Prostate gland (tissue), 2 donors: ENCODE results near the gene LMTK2.

ENCODE experiments used
- POLR2AphosphoS5 ChIP-seq: sonication (generic); formaldehyde crosslinking; IDR thresholded peaks from one replicate; pipeline ENCODE4 v1.6.1; 2017; ENCODE audit warnings: antibody characterized with exemption
- TF ChIP-seq, protein P1 (sequence below), 4 experiments: fragments of 200-600 bp in 2 of 4; fragments of 450-650 bp in 2 of 4; sonication (generic) in 2 of 4; IDR thresholded peaks; 1 replicate in 3 of 4; 2 replicates in 1 of 4; pipeline ENCODE4 v1.5.1; 2016 to 2019; ENCODE audit warnings: antibody characterized with exemption in 4 of 4, mild to moderate bottlenecking in 2 of 4, moderate library complexity in 2 of 4

DNA sequence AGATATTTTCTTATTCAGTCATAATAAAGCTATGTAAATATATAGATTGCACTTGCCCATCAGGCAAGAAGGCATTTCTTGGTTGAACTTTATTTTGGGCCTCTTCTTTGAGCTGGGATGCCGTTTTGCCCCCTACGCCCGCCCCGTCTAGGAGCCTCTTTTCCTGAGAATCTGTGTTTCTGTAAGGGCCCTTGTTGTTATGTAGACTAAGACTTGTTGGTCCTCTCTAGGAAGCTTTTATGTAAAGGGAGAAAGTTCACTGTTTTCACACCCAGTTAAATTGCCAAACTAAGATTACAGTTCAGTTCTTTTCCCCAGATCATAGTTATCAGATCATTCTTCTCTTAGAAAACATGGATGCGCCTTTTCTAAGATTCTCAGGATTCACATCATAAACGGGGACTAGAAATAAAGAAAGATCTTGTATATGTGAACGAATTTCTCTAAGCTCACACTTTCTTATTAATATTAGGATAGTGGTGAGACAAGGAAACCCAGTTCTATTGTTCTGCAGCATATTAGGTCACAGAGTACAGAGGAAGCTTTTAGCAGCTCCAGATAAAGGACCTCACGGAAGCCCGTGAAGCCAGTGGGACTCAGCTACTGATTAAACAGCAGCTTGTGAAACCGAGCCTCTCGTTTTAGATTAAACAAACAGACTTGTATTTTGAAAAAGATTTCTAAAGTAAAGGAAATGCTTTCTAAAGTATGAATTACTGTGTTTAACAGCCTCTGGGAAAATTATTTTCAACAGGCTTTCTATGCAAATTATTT, 3.8 kb downstream of the LMTK2 start:
- TF ChIP-seq, protein P1, sequence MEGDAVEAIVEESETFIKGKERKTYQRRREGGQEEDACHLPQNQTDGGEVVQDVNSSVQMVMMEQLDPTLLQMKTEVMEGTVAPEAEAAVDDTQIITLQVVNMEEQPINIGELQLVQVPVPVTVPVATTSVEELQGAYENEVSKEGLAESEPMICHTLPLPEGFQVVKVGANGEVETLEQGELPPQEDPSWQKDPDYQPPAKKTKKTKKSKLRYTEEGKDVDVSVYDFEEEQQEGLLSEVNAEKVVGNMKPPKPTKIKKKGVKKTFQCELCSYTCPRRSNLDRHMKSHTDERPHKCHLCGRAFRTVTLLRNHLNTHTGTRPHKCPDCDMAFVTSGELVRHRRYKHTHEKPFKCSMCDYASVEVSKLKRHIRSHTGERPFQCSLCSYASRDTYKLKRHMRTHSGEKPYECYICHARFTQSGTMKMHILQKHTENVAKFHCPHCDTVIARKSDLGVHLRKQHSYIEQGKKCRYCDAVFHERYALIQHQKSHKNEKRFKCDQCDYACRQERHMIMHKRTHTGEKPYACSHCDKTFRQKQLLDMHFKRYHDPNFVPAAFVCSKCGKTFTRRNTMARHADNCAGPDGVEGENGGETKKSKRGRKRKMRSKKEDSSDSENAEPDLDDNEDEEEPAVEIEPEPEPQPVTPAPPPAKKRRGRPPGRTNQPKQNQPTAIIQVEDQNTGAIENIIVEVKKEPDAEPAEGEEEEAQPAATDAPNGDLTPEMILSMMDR (IDR thresholded peaks at IDR 0.05): no peak
- TF ChIP-seq POLR2AphosphoS5: no peak
